DOHH2 (cell line): Measurements from ENCODE around the gene MIAT.

Experiments
- H3F3A ChIP-seq: fragments of 200-600 bp; sonication (generic), shearing (Covaris generic); 2 replicates; pipeline ENCODE4 v1.6.0; 2016; ENCODE audit warnings: antibody characterized with exemption, mild to moderate bottlenecking; ENCODE audit not compliant: control insufficient read depth, insufficient read depth
- H3K27ac ChIP-seq: fragments of 200-600 bp; sonication (generic); 2 replicates; pipeline ENCODE4 v1.5.1; 2014; ENCODE audit warnings: low read depth, mild to moderate bottlenecking, low read length, moderate library complexity
- H3K27me3 ChIP-seq: fragments of 200-600 bp; sonication (generic); 2 replicates; pipeline ENCODE4 v1.6.1; 2014; ENCODE audit warnings: mild to moderate bottlenecking, low read length, mixed read lengths; ENCODE audit not compliant: control insufficient read depth
- H3K36me3 ChIP-seq: fragments of 200-600 bp; sonication (generic); 2 replicates; pipeline ENCODE4 v1.6.1; 2014; ENCODE audit warnings: mild to moderate bottlenecking, low read length, moderate library complexity, mixed read lengths; ENCODE audit not compliant: control insufficient read depth
- H3K4me1 ChIP-seq: fragments of 200-600 bp; sonication (generic); 2 replicates; pipeline ENCODE4 v1.6.1; 2014; ENCODE audit warnings: mild to moderate bottlenecking, low read length, mixed read lengths; ENCODE audit not compliant: control insufficient read depth
- H3K4me2 ChIP-seq: fragments of 200-600 bp; sonication (generic); 2 replicates; pipeline ENCODE4 v1.6.0; 2014; ENCODE audit warnings: mild to moderate bottlenecking, low read length, moderate library complexity
- H3K4me3 ChIP-seq: fragments of 200-600 bp; sonication (generic); 2 replicates; pipeline ENCODE4 v1.5.1; 2014; ENCODE audit warnings: mild to moderate bottlenecking, low read length, mixed read lengths
- H3K79me2 ChIP-seq: fragments of 200-600 bp; sonication (generic); 2 replicates; pipeline ENCODE4 v1.6.1; 2014; ENCODE audit warnings: mild to moderate bottlenecking, low read length, mixed read lengths; ENCODE audit not compliant: control insufficient read depth
- H3K9me2 ChIP-seq: fragments of 200-600 bp; sonication (generic); replicated peaks from 2 replicates; pipeline ENCODE4 v1.6.1; 2014; ENCODE audit warnings: mild to moderate bottlenecking, low read length, mixed read lengths; ENCODE audit not compliant: control insufficient read depth
- H3K9me3 ChIP-seq: fragments of 200-600 bp; sonication (generic); 2 replicates; pipeline ENCODE4 v1.6.1; 2014; ENCODE audit warnings: antibody characterized with exemption, low read length, mixed read lengths; ENCODE audit not compliant: control insufficient read depth, insufficient read depth
- H4K20me1 ChIP-seq: fragments of 200-600 bp; sonication (generic); 2 replicates; pipeline ENCODE4 v1.6.0; 2014; ENCODE audit warnings: low read depth, mild to moderate bottlenecking, antibody characterized with exemption, low read length, moderate library complexity; ENCODE audit not compliant: control insufficient read depth, insufficient read depth
- EZH2phosphoT487 ChIP-seq: fragments of 200-600 bp; sonication (generic); IDR thresholded peaks from 2 replicates; pipeline ENCODE4 v1.6.1; 2017; ENCODE audit warnings: borderline replicate concordance, mild to moderate bottlenecking, antibody characterized with exemption, low read length, moderate library complexity, mixed read lengths
- TF ChIP-seq, protein P1 (sequence below): fragments of 200-600 bp; sonication (generic); IDR thresholded peaks from one replicate; pipeline ENCODE4 v1.5.1; 2014; ENCODE audit warnings: antibody characterized with exemption, mild to moderate bottlenecking, low read depth, low read length; ENCODE audit not compliant: poor library complexity, severe bottlenecking

Gene MIAT

DNA sequence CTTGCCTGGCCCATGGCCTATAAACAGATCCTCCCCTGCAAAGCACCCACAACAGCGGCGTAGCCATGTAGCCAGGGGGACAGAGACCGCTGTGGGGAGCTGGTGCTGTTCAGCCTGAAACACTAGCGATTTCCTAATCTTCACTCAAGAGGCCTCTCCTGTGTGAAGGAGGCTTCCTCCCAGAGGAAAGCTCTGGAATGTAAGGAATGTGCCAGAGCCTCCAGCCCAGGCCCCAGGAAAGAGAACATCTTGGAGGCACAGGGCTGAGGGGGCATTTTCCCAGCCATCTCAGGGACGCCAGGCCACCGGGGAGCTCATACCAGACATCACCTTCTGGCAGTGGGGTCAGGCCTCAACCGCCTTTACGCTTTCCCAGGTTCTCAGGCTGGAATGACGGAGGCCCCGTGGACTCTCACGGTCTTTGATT lies 24.0 kb downstream of the MIAT start:
- Histone ChIP-seq H3K27me3 (no peaks in the 10 kb centered on the region), H3K36me3 (peaks cover 13% of the 10 kb centered on the region), H3K9me2 (no peaks in the 10 kb centered on the region), H3K79me2 (peaks cover under 1% of the 10 kb centered on the region), H3F3A (peaks cover 6% of the 10 kb centered on the region; the same call in 1 of the 2 replicates), H3K27ac (no peak overlapping the region), H3K4me1 (no peaks in the 10 kb centered on the region; the same call in 1 of the 2 replicates), H3K9me3 (no peaks in the 10 kb centered on the region), H3K4me2 (no peak overlapping the region), H3K4me3 (no peak overlapping the region), H4K20me1 (peaks cover 6% of the 10 kb centered on the region; the same call in 1 of the 2 replicates)
- TF ChIP-seq EZH2phosphoT487, result no peak
- TF ChIP-seq, protein P1, sequence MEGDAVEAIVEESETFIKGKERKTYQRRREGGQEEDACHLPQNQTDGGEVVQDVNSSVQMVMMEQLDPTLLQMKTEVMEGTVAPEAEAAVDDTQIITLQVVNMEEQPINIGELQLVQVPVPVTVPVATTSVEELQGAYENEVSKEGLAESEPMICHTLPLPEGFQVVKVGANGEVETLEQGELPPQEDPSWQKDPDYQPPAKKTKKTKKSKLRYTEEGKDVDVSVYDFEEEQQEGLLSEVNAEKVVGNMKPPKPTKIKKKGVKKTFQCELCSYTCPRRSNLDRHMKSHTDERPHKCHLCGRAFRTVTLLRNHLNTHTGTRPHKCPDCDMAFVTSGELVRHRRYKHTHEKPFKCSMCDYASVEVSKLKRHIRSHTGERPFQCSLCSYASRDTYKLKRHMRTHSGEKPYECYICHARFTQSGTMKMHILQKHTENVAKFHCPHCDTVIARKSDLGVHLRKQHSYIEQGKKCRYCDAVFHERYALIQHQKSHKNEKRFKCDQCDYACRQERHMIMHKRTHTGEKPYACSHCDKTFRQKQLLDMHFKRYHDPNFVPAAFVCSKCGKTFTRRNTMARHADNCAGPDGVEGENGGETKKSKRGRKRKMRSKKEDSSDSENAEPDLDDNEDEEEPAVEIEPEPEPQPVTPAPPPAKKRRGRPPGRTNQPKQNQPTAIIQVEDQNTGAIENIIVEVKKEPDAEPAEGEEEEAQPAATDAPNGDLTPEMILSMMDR, result no peak

DNA sequence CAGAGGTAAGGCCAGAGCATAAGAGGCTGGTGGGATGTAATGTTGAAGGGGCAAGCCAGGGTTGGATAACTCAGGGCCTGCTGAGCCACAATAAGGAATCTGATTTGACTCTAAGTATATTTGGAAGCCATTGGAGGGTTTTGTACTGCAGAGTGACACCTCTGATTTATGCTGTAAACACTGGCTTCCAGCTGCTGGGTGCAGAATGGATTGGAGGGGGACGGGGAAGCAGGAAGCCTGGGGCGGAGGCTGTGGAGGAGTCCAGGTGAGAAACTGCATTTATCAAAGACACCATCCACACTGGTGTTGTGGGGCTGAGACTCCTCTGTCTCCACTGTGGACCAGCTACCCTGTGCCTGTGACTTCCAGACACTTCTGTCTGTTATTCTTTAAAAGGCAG lies 26.8 kb downstream of the MIAT start:
- Histone ChIP-seq H3K9me3 (no peaks in the 10 kb centered on the region), H3K27me3 (no peaks in the 10 kb centered on the region), H3K36me3 (peaks cover 13% of the 10 kb centered on the region), H3K4me3 (no peak overlapping the region), H4K20me1 (peaks cover 3% of the 10 kb centered on the region; the same call in 1 of the 2 replicates), H3K9me2 (no peaks in the 10 kb centered on the region), H3K27ac (no peak overlapping the region), H3F3A (no peaks in the 10 kb centered on the region), H3K4me2 (no peak overlapping the region), H3K79me2 (no peaks in the 10 kb centered on the region), H3K4me1 (no peaks in the 10 kb centered on the region)
- no peak for TF ChIP-seq EZH2phosphoT487
- TF ChIP-seq, protein P1, result no peak

DNA sequence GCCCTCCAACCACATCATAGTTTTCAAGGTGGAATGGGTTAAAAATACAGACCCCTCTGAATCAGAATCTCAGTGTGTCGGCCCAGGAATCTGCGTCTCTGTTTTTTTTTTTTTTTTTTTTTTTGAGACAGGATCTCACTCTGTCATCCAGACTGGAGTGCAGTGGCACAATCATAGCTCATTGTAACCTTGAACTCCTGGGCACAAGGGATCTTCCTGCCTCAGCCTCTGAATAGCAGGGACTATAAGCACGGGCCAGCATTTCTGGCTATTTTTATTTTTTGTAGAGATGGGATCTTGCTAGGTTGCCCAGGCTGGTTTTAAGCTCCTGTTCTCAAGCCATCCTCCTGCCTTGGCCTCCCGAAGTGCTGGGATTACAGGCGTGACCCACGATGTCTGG lies 28.2 kb downstream of the MIAT start:
- no peak overlapping the region for H3K27ac ChIP-seq
- H3K4me2 ChIP-seq, result no peak overlapping the region
- H3K9me2 ChIP-seq, result no peaks in the 10 kb centered on the region
- H3K27me3 ChIP-seq, result no peaks in the 10 kb centered on the region
- TF ChIP-seq, protein P1, result no peak
- H3K9me3 ChIP-seq, result no peaks in the 10 kb centered on the region
- no peaks in the 10 kb centered on the region for H3F3A ChIP-seq
- no peaks in the 10 kb centered on the region for H4K20me1 ChIP-seq
- H3K4me3 ChIP-seq, result no peak overlapping the region
- peaks cover 9% of the 10 kb centered on the region; the same call in 1 of the 2 replicates for H3K36me3 ChIP-seq
- no peaks in the 10 kb centered on the region for H3K79me2 ChIP-seq
- no peaks in the 10 kb centered on the region for H3K4me1 ChIP-seq

DNA sequence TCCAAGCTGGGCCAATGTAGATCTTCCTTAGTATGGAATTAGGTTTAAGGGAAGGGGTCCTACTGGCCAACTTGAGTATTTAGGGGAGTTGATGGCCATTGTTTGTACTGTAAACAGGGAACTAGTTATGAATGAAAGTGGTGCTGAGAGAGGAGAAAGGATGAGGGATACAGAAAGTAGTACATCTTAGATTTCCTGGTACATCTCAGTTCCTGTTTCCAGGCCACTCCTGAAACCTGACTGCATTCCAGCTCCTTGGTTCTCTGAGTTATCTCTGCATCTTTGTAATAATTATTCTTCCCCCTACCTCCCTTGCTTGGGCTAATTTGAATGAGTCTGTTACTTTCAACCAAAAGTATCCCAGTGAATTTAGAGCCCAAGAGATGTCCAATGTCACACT lies 30.1 kb downstream of the MIAT start:
- Histone ChIP-seq H3F3A (no peaks in the 10 kb centered on the region), H3K4me2 (no peak overlapping the region), H3K27ac (no peak overlapping the region), H3K27me3 (no peaks in the 10 kb centered on the region), H4K20me1 (no peaks in the 10 kb centered on the region), H3K9me3 (no peaks in the 10 kb centered on the region), H3K4me1 (no peaks in the 10 kb centered on the region), H3K4me3 (no peak overlapping the region), H3K79me2 (no peaks in the 10 kb centered on the region), H3K9me2 (no peaks in the 10 kb centered on the region), H3K36me3 (no peaks in the 10 kb centered on the region)
- TF ChIP-seq, protein P1, result no peak
- no peak for TF ChIP-seq EZH2phosphoT487
